Measurements from ENCODE around the gene SLC8A1. TPM values are rescaled to one million over a fixed set of nuclear protein-coding genes. Genes with fewer than 3 reads are reported as not detected.

Gene SLC8A1
- total RNA-seq, 1 experiment from 2014 or later, result 1.7 TPM

- Histone ChIP-seq H3T11ph (ENCODE audit: low read length) (no peak overlapping the region), H3K18ac (ENCODE audit: insufficient read length, low read depth, low read length) (no peak overlapping the region), H3K23ac (ENCODE audit: insufficient read length, low read depth, low read length) (no peak overlapping the region), H4K20me1 (ENCODE audit: control insufficient read depth, insufficient read depth, insufficient read length) (no peaks in the 10 kb centered on the region), H2BK15ac (ENCODE audit: low read depth, low read length) (no peak overlapping the region), H3K9me3 (ENCODE audit: control insufficient read depth, low read depth, low read length) (no peaks in the 10 kb centered on the region), H4K8ac (replicated peaks; ENCODE audit: insufficient read length, low read depth, low read length) (no peak overlapping the region), H3K4me2 (ENCODE audit: insufficient read depth, insufficient read length, low read length) (no peak overlapping the region), H3K27ac (ENCODE audit: insufficient read length, low read depth, low read length) (no peak overlapping the region), H3K79me2 (ENCODE audit: insufficient read depth, low read length) (no peaks in the 10 kb centered on the region), H2AK5ac (ENCODE audit: insufficient read length, low read length) (no peak overlapping the region), H2BK20ac (ENCODE audit: low read depth, low read length, poor library complexity, severe bottlenecking) (no peak overlapping the region), H3K56ac (ENCODE audit: insufficient read length, low read depth, low read length) (no peak overlapping the region), H3K4ac (ENCODE audit: low read depth, low read length) (no peak overlapping the region), H3K14ac (ENCODE audit: insufficient read depth, low read length) (no peak overlapping the region), H3K4me1 (ENCODE audit: insufficient read depth, low read length) (no peaks in the 10 kb centered on the region), H3K23me2 (ENCODE audit: insufficient read length, low read depth, low read length, poor library complexity, severe bottlenecking) (no peaks in the 10 kb centered on the region), H2BK5ac (ENCODE audit: insufficient read length, low read length) (no peak overlapping the region), H3K27me3 (ENCODE audit: insufficient read depth, low read length) (no peaks in the 10 kb centered on the region), H4K5ac (ENCODE audit: insufficient read length, low read depth, low read length) (no peak overlapping the region), H2BK120ac (ENCODE audit: low read depth, low read length, poor library complexity, severe bottlenecking) (no peak overlapping the region), H3K9ac (ENCODE audit: extremely low read depth, insufficient read length, low read length) (no peak overlapping the region), H3K79me1 (ENCODE audit: insufficient read depth, low read depth, low read length, poor library complexity, severe bottlenecking) (no peaks in the 10 kb centered on the region), H2BK12ac (ENCODE audit: insufficient read length, low read depth, low read length) (no peak overlapping the region), H4K91ac (ENCODE audit: insufficient read length, low read depth, low read length) (no peak overlapping the region), H2AFZ (ENCODE audit: low read length) (no peak overlapping the region)
- Mint-ChIP-seq H3K27ac (no peak overlapping the region), H3K27me3 (ENCODE audit: low read depth) (no peaks in the 10 kb centered on the region), H3K4me1 (0 out of 4 replicates have a peak, but pooled peaks cover 0 to under 1% of the 10 kb centered on the region in 2 experiments), H3K4me3 (no peak overlapping the region), H3K36me3 (ENCODE audit: insufficient read depth in 1 of 3, low read depth in 3 of 3) (no peaks in the 10 kb centered on the region), H3K9me3 (no peaks in the 10 kb centered on the region)
- no peak for TF ChIP-seq CTCF (conservative IDR thresholded peaks at IDR 0.05)
- no peak for DNase-seq
- no CpG with 5 or more reads among the region's 7 CpGs for WGBS (ENCODE audit: extremely low coverage, insufficient read length, low lambda C conversion rate)
Measured at GRCh38 chr2:40282428-40282827, 169.5 kb downstream of the SLC8A1 start.

Measured in H9 (cell line).